Activated naive CD8-positive, alpha-beta T cell (primary cell): ENCODE data around the gene LIME1.
A peak's percentile ranks its signal among the peaks of the same experiment; 100 is the strongest.

Source experiments
- H3K27ac Mint-ChIP-seq: one replicate; pipeline ENCODE4 v1.8.0; 2021; ENCODE audit warnings: mixed read lengths
- H3K27me3 Mint-ChIP-seq: one replicate; pipeline ENCODE4 v1.8.0; 2021; ENCODE audit warnings: mixed read lengths
- H3K36me3 Mint-ChIP-seq: one replicate; pipeline ENCODE4 v1.8.0; 2021; ENCODE audit warnings: mixed read lengths
- H3K4me1 Mint-ChIP-seq: one replicate; pipeline ENCODE4 v1.8.0; 2021; ENCODE audit warnings: low read depth, mixed read lengths
- H3K4me3 Mint-ChIP-seq: one replicate; pipeline ENCODE4 v1.8.0; 2021; ENCODE audit warnings: mild to moderate bottlenecking, mixed read lengths
- H3K9me3 Mint-ChIP-seq: one replicate; pipeline ENCODE4 v1.8.0; 2021; ENCODE audit warnings: low read depth, mixed read lengths

The LIME1 gene

DNA sequence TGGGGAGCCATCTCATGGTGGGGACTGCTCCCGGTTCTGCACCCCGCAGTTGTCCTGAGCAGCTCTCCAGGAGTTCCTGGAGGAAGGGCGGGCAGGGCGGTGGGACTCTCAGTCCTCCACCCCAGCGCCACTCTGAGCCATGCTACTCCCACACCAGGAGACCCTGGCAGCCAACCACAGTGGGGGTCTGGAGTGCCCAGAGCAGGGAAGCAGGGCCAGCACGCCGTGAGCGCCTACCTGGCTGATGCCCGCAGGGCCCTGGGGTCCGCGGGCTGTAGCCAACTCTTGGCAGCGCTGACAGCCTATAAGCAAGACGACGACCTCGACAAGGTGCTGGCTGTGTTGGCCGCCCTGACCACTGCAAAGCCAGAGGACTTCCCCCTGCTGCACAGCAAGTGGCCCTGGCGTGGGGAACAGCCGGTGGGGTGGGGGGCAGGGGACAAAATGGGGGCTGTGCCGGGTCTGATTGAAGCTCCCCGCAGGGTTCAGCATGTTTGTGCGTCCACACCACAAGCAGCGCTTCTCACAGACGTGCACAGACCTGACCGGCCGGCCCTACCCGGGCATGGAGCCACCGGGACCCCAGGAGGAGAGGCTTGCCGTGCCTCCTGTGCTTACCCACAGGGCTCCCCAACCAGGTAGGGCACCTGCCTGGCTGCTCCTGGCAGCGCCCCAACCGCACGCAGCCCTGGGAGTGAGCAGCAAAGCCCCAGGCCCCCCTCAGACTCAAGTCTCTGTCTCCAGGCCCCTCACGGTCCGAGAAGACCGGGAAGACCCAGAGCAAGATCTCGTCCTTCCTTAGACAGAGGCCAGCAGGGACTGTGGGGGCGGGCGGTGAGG lies 41.7 kb upstream of the LIME1 start:
- Mint-ChIP-seq H3K4me3 (no peak overlapping the region), H3K4me1 (peaks cover 18% of the 10 kb centered on the region), H3K9me3 (no peaks in the 10 kb centered on the region), H3K27me3 (no peaks in the 10 kb centered on the region), H3K27ac (no peak overlapping the region), H3K36me3 (no peaks in the 10 kb centered on the region)

DNA sequence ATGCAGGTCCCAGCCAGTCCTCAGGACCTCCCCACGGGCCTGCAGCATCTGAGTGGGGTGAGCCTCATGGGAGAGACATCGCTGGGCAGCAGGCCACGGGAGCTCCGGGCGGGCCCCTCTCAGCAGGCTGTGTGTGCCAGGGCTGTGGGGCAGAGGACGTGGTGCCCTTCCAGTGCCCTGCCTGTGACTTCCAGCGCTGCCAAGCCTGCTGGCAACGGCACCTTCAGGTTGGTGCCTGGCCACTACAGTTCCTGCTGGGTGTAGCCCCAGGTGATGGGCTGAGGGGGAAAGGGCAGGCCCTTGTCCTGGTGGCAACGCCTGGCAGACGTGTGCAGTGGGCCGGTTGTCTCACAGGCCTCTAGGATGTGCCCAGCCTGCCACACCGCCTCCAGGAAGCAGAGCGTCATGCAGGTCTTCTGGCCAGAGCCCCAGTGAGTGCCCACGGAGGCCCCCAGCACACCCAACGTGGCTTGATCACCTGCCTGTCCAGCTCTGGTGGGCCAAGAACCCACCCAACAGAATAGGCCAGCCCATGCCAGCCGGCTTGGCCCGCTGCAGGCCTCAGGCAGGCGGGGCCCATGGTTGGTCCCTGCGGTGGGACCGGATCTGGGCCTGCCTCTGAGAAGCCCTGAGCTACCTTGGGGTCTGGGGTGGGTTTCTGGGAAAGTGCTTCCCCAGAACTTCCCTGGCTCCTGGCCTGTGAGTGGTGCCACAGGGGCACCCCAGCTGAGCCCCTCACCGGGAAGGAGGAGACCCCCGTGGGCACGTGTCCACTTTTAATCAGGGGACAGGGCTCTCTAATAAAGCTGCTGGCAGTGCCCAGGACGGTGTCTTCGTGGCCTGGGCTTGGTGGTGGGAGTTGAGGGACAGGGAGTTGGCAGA lies 40.8 kb upstream of the LIME1 start:
- no peaks in the 10 kb centered on the region for H3K27me3 Mint-ChIP-seq
- H3K36me3 Mint-ChIP-seq, result no peaks in the 10 kb centered on the region
- peaks cover 18% of the 10 kb centered on the region for H3K4me1 Mint-ChIP-seq
- H3K27ac Mint-ChIP-seq, result peak overlapping the region; percentile 61
- no peaks in the 10 kb centered on the region for H3K9me3 Mint-ChIP-seq
- peak overlapping the region; percentile 52 for H3K4me3 Mint-ChIP-seq

- H3K4me3 Mint-ChIP-seq, result peak overlapping the region; percentile 52
- H3K27me3 Mint-ChIP-seq, result no peaks in the 10 kb centered on the region
- no peaks in the 10 kb centered on the region for H3K9me3 Mint-ChIP-seq
- H3K36me3 Mint-ChIP-seq, result no peaks in the 10 kb centered on the region
- H3K4me1 Mint-ChIP-seq, result peaks cover 18% of the 10 kb centered on the region
- peak overlapping the region; percentile 61 for H3K27ac Mint-ChIP-seq
Measured at GRCh38 chr20:63696306-63696627, 40.2 kb upstream of the LIME1 start.

DNA sequence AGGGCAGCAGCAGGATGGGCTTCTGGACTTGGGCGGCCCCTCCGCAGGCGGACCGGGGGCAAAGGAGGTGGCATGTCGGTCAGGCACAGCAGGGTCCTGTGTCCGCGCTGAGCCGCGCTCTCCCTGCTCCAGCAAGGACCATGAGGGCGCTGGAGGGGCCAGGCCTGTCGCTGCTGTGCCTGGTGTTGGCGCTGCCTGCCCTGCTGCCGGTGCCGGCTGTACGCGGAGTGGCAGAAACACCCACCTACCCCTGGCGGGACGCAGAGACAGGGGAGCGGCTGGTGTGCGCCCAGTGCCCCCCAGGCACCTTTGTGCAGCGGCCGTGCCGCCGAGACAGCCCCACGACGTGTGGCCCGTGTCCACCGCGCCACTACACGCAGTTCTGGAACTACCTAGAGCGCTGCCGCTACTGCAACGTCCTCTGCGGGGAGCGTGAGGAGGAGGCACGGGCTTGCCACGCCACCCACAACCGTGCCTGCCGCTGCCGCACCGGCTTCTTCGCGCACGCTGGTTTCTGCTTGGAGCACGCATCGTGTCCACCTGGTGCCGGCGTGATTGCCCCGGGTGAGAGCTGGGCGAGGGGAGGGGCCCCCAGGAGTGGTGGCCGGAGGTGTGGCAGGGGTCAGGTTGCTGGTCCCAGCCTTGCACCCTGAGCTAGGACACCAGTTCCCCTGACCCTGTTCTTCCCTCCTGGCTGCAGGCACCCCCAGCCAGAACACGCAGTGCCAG lies 39.7 kb upstream of the LIME1 start, which contains the start of gene TNFRSF6B:
TSS of gene TNFRSF6B (plus strand) at position 25 of the 729 bp plus-strand sequence. CDS start at position 141, 116 bp downstream.
- Mint-ChIP-seq H3K27ac (peak within 1 kb of the TSS; percentile 61), H3K36me3 (no peaks in the 10 kb centered on the region), H3K27me3 (no peaks in the 10 kb centered on the region), H3K4me3 (peak within 1 kb of the TSS; percentile 52), H3K9me3 (no peaks in the 10 kb centered on the region), H3K4me1 (peaks cover 17% of the 10 kb centered on the region)

DNA sequence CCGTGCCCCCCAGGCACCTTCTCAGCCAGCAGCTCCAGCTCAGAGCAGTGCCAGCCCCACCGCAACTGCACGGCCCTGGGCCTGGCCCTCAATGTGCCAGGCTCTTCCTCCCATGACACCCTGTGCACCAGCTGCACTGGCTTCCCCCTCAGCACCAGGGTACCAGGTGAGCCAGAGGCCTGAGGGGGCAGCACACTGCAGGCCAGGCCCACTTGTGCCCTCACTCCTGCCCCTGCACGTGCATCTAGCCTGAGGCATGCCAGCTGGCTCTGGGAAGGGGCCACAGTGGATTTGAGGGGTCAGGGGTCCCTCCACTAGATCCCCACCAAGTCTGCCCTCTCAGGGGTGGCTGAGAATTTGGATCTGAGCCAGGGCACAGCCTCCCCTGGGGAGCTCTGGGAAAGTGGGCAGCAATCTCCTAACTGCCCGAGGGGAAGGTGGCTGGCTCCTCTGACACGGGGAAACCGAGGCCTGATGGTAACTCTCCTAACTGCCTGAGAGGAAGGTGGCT lies 39.1 kb upstream of the LIME1 start:
- Mint-ChIP-seq H3K27me3 (no peaks in the 10 kb centered on the region), H3K4me1 (peaks cover 17% of the 10 kb centered on the region), H3K9me3 (no peaks in the 10 kb centered on the region), H3K36me3 (no peaks in the 10 kb centered on the region), H3K4me3 (peak overlapping the region; percentile 42), H3K27ac (no peak overlapping the region)

- H3K36me3 Mint-ChIP-seq, result no peaks in the 10 kb centered on the region
- peaks cover 17% of the 10 kb centered on the region for H3K4me1 Mint-ChIP-seq
- H3K27me3 Mint-ChIP-seq, result no peaks in the 10 kb centered on the region
- H3K27ac Mint-ChIP-seq, result no peak overlapping the region
- no peaks in the 10 kb centered on the region for H3K9me3 Mint-ChIP-seq
- H3K4me3 Mint-ChIP-seq, result no peak overlapping the region
Measured at GRCh38 chr20:63697868-63698545, 38.5 kb upstream of the LIME1 start.

DNA sequence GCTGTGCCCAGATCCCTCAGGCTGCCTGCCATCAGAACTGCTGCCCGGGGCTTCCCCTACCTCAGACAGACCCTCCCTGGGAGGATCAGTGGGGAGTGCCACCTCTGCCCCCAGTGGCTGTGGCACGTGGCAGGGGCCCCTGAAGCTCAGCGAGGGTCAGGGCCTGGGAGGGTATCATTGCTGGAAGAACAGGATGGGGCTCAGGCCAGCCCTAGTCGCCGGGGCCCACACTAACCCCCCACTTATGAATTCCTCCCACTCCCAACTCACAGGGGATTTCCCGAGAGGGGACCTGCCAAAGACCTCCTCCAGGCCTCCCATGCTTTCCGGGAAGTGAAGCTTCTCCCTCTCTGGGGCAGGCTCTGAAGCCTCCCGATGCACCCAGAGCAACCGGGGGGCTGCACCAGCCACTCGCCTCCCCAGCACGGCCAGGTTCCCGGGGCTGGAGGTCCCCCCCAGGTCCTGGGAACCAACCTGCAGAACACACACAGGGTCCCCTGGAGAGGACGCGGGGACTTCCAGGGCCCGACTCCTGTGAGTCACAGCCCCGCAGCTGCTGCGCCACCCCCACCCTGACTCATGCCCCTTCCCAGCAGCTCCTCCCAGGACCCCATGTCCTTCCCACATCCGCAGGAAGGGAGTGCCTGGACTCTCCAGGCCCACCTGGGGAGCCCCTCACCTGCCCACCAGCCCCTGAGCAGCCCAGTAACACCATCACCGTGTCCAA lies 37.6 kb upstream of the LIME1 start:
- Mint-ChIP-seq H3K4me3 (peak overlapping the region; percentile 35), H3K27ac (peak overlapping the region; percentile 34), H3K4me1 (peaks cover 15% of the 10 kb centered on the region), H3K36me3 (no peaks in the 10 kb centered on the region), H3K27me3 (no peaks in the 10 kb centered on the region), H3K9me3 (no peaks in the 10 kb centered on the region)

- Mint-ChIP-seq H3K27me3 (no peaks in the 10 kb centered on the region), H3K36me3 (no peaks in the 10 kb centered on the region), H3K27ac (peak overlapping the region; percentile 34), H3K4me1 (peaks cover 15% of the 10 kb centered on the region), H3K9me3 (no peaks in the 10 kb centered on the region), H3K4me3 (peak overlapping the region; percentile 35)
Measured at GRCh38 chr20:63699466-63700198, 36.8 kb upstream of the LIME1 start.

GRCh38 chr20:63700199-63701050 lies 36.0 kb upstream of the LIME1 start:
- H3K27ac Mint-ChIP-seq, result no peak overlapping the region
- H3K36me3 Mint-ChIP-seq, result peaks cover 2% of the 10 kb centered on the region

DNA sequence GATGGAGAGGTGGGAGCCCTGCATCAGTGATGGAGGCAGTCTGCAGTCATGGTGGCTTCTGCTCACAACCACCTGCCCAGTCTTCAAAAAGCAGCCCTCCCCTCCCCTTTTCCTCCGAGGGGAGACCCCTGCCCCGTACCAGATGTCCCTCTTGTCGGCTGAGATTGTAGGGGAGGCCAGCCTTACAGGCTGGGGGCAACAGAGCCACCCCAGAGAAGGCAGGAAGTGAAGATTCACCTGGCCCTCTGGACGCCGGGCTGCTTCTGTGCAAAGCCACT lies 35.5 kb upstream of the LIME1 start:
- no peaks in the 10 kb centered on the region for H3K27me3 Mint-ChIP-seq
- no peak overlapping the region for H3K4me3 Mint-ChIP-seq
- H3K9me3 Mint-ChIP-seq, result no peaks in the 10 kb centered on the region
- no peak overlapping the region for H3K27ac Mint-ChIP-seq
- H3K36me3 Mint-ChIP-seq, result peaks cover 2% of the 10 kb centered on the region
- peaks cover 16% of the 10 kb centered on the region for H3K4me1 Mint-ChIP-seq

More at GRCh38 chr20:63700199-63701050, 36.0 kb upstream of the LIME1 start:
- Mint-ChIP-seq H3K4me3 (no peak overlapping the region), H3K4me1 (peaks cover 18% of the 10 kb centered on the region), H3K9me3 (no peaks in the 10 kb centered on the region), H3K27me3 (no peaks in the 10 kb centered on the region)

- H3K36me3 Mint-ChIP-seq, result peaks cover 2% of the 10 kb centered on the region
- H3K9me3 Mint-ChIP-seq, result no peaks in the 10 kb centered on the region
- H3K27me3 Mint-ChIP-seq, result no peaks in the 10 kb centered on the region
- no peak overlapping the region for H3K27ac Mint-ChIP-seq
- H3K4me1 Mint-ChIP-seq, result peaks cover 16% of the 10 kb centered on the region
- no peak overlapping the region for H3K4me3 Mint-ChIP-seq
Measured at GRCh38 chr20:63701329-63702035, 35.0 kb upstream of the LIME1 start.

GRCh38 chr20:63702036-63702665 lies 34.3 kb upstream of the LIME1 start:
- Mint-ChIP-seq H3K27me3 (no peaks in the 10 kb centered on the region), H3K4me3 (no peak overlapping the region), H3K4me1 (peaks cover 20% of the 10 kb centered on the region), H3K36me3 (peaks cover 5% of the 10 kb centered on the region), H3K9me3 (no peaks in the 10 kb centered on the region), H3K27ac (no peak overlapping the region)
